OCI-LY7 (cell line): ENCODE results near the gene GFI1. TPM values are rescaled to one million over a fixed set of nuclear protein-coding genes. Genes with fewer than 3 reads are reported as not detected.
"Not testable (repeated sequence)": the region's sequence is repeated elsewhere in the genome, so short reads cannot be mapped to it uniquely, and the experiment has no call there.

Experiments
- BruUV-seq: library from RNA; stranded (reverse); fragments of 400-500 nt; replicated peaks from 2 replicates; lab custom pipeline; 2021; lab: Mats Ljungman, UMichigan
- CTCF ChIA-PET: fragments of 300-600 bp; sonication (Branson Sonifier 250); formaldehyde crosslinking; loops from one replicate; lab custom pipeline; 2022; ENCODE audit warnings: antibody characterized with exemption; ENCODE audit not compliant: unreplicated experiment; lab: Charles Lee
- POLR2A ChIA-PET: fragments of 300-600 bp; sonication (Branson Sonifier 250); formaldehyde crosslinking; loops from one replicate; lab custom pipeline; 2022; ENCODE audit warnings: antibody characterized with exemption; lab: Charles Lee
- DNase-seq: peaks from one replicate; pipeline ENCODE4 v3.0.0-alpha.2; 2015; ENCODE audit warnings: low spot score
- H2AFZ ChIP-seq: fragments of 200-600 bp; sonication (generic), shearing (Covaris generic); 2 replicates; pipeline ENCODE4 v1.6.1; 2014; ENCODE audit warnings: mild to moderate bottlenecking, antibody characterized with exemption, low read length, moderate library complexity
- H3K27ac ChIP-seq: fragments of 200-600 bp; sonication (generic); 2 replicates; pipeline ENCODE4 v1.5.1; 2014; ENCODE audit warnings: mixed run types, low read depth, mild to moderate bottlenecking, moderate library complexity, low read length, inconsistent platforms; ENCODE audit not compliant: poor library complexity, severe bottlenecking
- H3K36me3 ChIP-seq: fragments of 200-600 bp; sonication (generic); 2 replicates; pipeline ENCODE4 v1.6.1; 2014; ENCODE audit warnings: mild to moderate bottlenecking, antibody characterized with exemption, low read length, moderate library complexity, mixed read lengths; ENCODE audit not compliant: insufficient read depth
- H3K4me1 ChIP-seq: fragments of 200-600 bp; sonication (generic); 2 replicates; pipeline ENCODE4 v1.5.1; 2014; ENCODE audit warnings: mild to moderate bottlenecking, low read length; ENCODE audit not compliant: insufficient read depth, poor library complexity, severe bottlenecking
- H3K4me2 ChIP-seq: fragments of 200-600 bp; sonication (generic); 2 replicates; pipeline ENCODE4 v1.6.1; 2014; ENCODE audit warnings: mild to moderate bottlenecking, low read length
- H3K4me3 ChIP-seq: fragments of 200-600 bp; sonication (generic); 2 replicates; pipeline ENCODE4 v1.5.1; 2014; ENCODE audit warnings: mild to moderate bottlenecking, low read depth, low read length; ENCODE audit not compliant: poor library complexity, severe bottlenecking
- H3K79me2 ChIP-seq: fragments of 200-600 bp; sonication (generic); 2 replicates; pipeline ENCODE4 v1.6.1; 2016; ENCODE audit warnings: low read depth, mild to moderate bottlenecking, low read length, moderate library complexity, mixed read lengths; ENCODE audit not compliant: insufficient read depth
- H3K9me2 ChIP-seq: fragments of 200-600 bp; sonication (generic); 2 replicates; pipeline ENCODE4 v1.6.1; 2016; ENCODE audit warnings: mild to moderate bottlenecking, low read length, mixed read lengths; ENCODE audit not compliant: insufficient read depth
- H3K9me3 ChIP-seq: fragments of 200-600 bp; sonication (generic); 2 replicates; pipeline ENCODE4 v1.6.1; 2014; ENCODE audit warnings: mild to moderate bottlenecking, mixed run types, low read length, mixed read lengths
- H4K20me1 ChIP-seq: fragments of 200-600 bp; sonication (generic); 2 replicates; pipeline ENCODE4 v1.6.1; 2014; ENCODE audit warnings: mild to moderate bottlenecking, antibody characterized with exemption, low read length, moderate library complexity, mixed read lengths; ENCODE audit not compliant: insufficient read depth
- CTCF ChIP-seq: fragments of 200-600 bp; sonication (generic); conservative IDR thresholded peaks from 2 replicates; pipeline ENCODE4 v1.5.1; 2014; ENCODE audit warnings: mild to moderate bottlenecking, antibody characterized with exemption, low read length, moderate library complexity, mixed read lengths
- EZH2phosphoT487 ChIP-seq: fragments of 200-600 bp; sonication (generic); IDR thresholded peaks from 2 replicates; pipeline ENCODE4 v1.6.1; 2018; ENCODE audit warnings: low read depth, borderline replicate concordance, mild to moderate bottlenecking, mixed run types, antibody characterized with exemption, low read length, moderate library complexity, mixed read lengths
- intact Hi-C: fragments of 100-400 bp; cut with micrococcal nuclease; formaldehyde crosslinking; loops from one replicate; pipeline ENCODE4 v1.10.0; 2022; ENCODE audit not compliant: unreplicated experiment
- total RNA-seq, 2 experiments: library from RNA; depleted of rRNA in 1 of 2; stranded (reverse); fragments of >200 nt in 1 of 2; shearing (Covaris generic) in 1 of 2; gene quantifications; 2 replicates each; pipeline ENCODE4 v1.2.3, GENCODE V29; 2014 to 2022

Gene GFI1
- total RNA-seq, 2 experiments from 2014 or later = 0.30 to 0.50 TPM

GRCh38 chr1:92441316-92441696 lies 45.4 kb downstream of the GFI1 start:
- Histone ChIP-seq H3K36me3 (no peaks in the 10 kb centered on the region), H3K9me3 (no peaks in the 10 kb centered on the region), H3K4me1 (no peaks in the 10 kb centered on the region), H2AFZ (no peak overlapping the region), H3K4me2 (no peak overlapping the region), H3K27ac (no peak overlapping the region), H3K9me2 (no peaks in the 10 kb centered on the region), H3K79me2 (no peaks in the 10 kb centered on the region), H4K20me1 (no peaks in the 10 kb centered on the region), H3K4me3 (no peak overlapping the region)
- ChIA-PET POLR2A (no interaction called here), CTCF (no interaction called here)
- intact Hi-C loops = no loop called here
- TF ChIP-seq CTCF (no peak), EZH2phosphoT487 (no peak)
- no TSS peak for BruUV-seq
- DNase-seq = no peak

GRCh38 chr1:92439291-92439690 lies 47.4 kb downstream of the GFI1 start:
- ChIA-PET CTCF (no interaction called here), POLR2A (no interaction called here)
- Histone ChIP-seq H2AFZ (no peak overlapping the region), H3K4me1 (no peaks in the 10 kb centered on the region), H3K9me3 (no peaks in the 10 kb centered on the region), H3K4me3 (no peak overlapping the region), H3K27ac (no peak overlapping the region), H3K4me2 (no peak overlapping the region), H4K20me1 (no peaks in the 10 kb centered on the region), H3K36me3 (no peaks in the 10 kb centered on the region), H3K9me2 (no peaks in the 10 kb centered on the region), H3K79me2 (no peaks in the 10 kb centered on the region)
- DNase-seq = no peak
- intact Hi-C loops = no loop called here
- no TSS peak for BruUV-seq
- no peak for TF ChIP-seq CTCF
- TF ChIP-seq EZH2phosphoT487 = no peak

DNA sequence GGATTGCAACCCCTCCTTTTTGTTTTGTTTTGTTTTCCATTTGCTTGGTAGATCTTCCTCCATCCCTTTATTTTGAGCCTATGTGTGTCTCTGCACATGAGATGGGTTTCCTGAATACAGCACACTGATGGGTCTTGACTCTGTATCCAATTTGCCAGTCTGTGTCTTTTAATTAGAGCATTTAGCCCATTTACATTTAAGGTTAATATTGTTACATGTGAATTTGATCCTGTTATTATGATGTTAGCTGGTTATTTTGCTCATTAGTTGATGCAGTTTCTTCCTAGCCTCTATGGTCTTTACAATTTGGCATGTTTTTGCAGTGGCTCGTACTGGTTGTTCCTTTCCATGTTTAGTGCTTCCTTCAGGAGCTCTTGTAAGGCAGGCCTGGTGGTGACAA lies 52.2 kb downstream of the GFI1 start:
- POLR2A ChIA-PET, H4K20me1 ChIP-seq, H3K9me3 ChIP-seq, CTCF ChIA-PET, H3K79me2 ChIP-seq, BruUV-seq, H3K9me2 ChIP-seq, H3K27ac ChIP-seq, H3K4me2 ChIP-seq, DNase-seq, intact Hi-C loops, H3K4me3 ChIP-seq, H2AFZ ChIP-seq, H3K4me1 ChIP-seq, H3K36me3 ChIP-seq: not testable (repeated sequence)
